K562 (cell line): ENCODE measurements around the gene CRAMP1. TPM values are rescaled to one million over a fixed set of nuclear protein-coding genes. Genes with fewer than 3 reads are reported as not detected.

Experiments
- ARID1B ChIP-seq: fragments of 450-650 bp; IDR thresholded peaks from 2 replicates; pipeline ENCODE4 v1.6.1; 2016; ENCODE audit warnings: antibody characterized with exemption, mild to moderate bottlenecking, inconsistent platforms
- BACH1 ChIP-seq: fragments of 200-800 bp; sonication (Bioruptor generic); IDR thresholded peaks from 2 replicates; pipeline ENCODE4 v1.6.1; 2016; ENCODE audit warnings: missing genetic modification characterization, missing compliant biosample characterization
- DIDO1 ChIP-seq: fragments of 450-650 bp; IDR thresholded peaks from 2 replicates; pipeline ENCODE4 v1.6.1; 2016; ENCODE audit warnings: low read depth, missing biosample characterization, missing genetic modification characterization
- HDAC3 ChIP-seq: fragments of 450-650 bp; IDR thresholded peaks from 2 replicates; pipeline ENCODE4 v1.6.1; 2018; ENCODE audit warnings: borderline replicate concordance, mild to moderate bottlenecking, moderate library complexity; ENCODE audit not compliant: partially characterized antibody
- KDM4B ChIP-seq, 2 experiments: fragments of 450-650 bp in 1 of 2; sonication (generic) in 1 of 2; IDR thresholded peaks; 2 replicates each; pipeline ENCODE4 v1.6.1; 2016 to 2017; ENCODE audit warnings: borderline replicate concordance in 2 of 2, antibody characterized with exemption in 1 of 2, low read depth in 1 of 2, mild to moderate bottlenecking in 1 of 2
- KDM5B ChIP-seq: fragments of 200-600 bp; sonication (generic); IDR thresholded peaks from 2 replicates; pipeline ENCODE4 v1.6.1; 2012; ENCODE audit warnings: low read depth, mild to moderate bottlenecking, moderate library complexity, low read length, control low read depth, inconsistent platforms; ENCODE audit not compliant: insufficient replicate concordance
- MCM5 ChIP-seq: fragments of 450-650 bp; IDR thresholded peaks from 2 replicates; pipeline ENCODE4 v1.6.1; 2016; ENCODE audit warnings: low read depth
- NRF1 ChIP-seq, 2 experiments: fragments of 450-650 bp; IDR thresholded peaks in 1 of 2; conservative IDR thresholded peaks in 1 of 2; 2 replicates each; pipeline ENCODE4 v1.6.1; 2014; ENCODE audit warnings: mild to moderate bottlenecking in 2 of 2
- PHTF2 ChIP-seq: fragments of 250-450 bp; sonication (Bioruptor Pico); IDR thresholded peaks from 2 replicates; pipeline ENCODE4 v1.5.0; 2021; ENCODE audit warnings: mild to moderate bottlenecking
- POLR2AphosphoS5 ChIP-seq: IDR thresholded peaks from 2 replicates; pipeline ENCODE4 v1.6.1; 2011; ENCODE audit warnings: mild to moderate bottlenecking, low read depth, low read length, moderate library complexity; ENCODE audit not compliant: control insufficient read depth, insufficient read depth
- SIN3B ChIP-seq: fragments of 450-650 bp; IDR thresholded peaks from 2 replicates; pipeline ENCODE4 v1.6.1; 2017; ENCODE audit warnings: low read depth, mild to moderate bottlenecking, moderate library complexity
- SLC30A9 ChIP-seq: fragments of 250-450 bp; sonication (Bioruptor Pico); IDR thresholded peaks from 2 replicates; pipeline ENCODE4 v1.8.0; 2022; ENCODE audit warnings: mild to moderate bottlenecking, moderate library complexity
- STAT5A ChIP-seq: IDR thresholded peaks from 2 replicates; pipeline ENCODE4 v1.6.1; 2012; ENCODE audit warnings: low read length, inconsistent platforms, borderline replicate concordance
- ZNF23 ChIP-seq: fragments of 250-450 bp; sonication (Bioruptor Pico); IDR thresholded peaks from 2 replicates; pipeline ENCODE4 v1.4.0; 2020; ENCODE audit warnings: mild to moderate bottlenecking
- ZNF436 ChIP-seq: fragments of 250-450, 450-650 bp; sonication (Bioruptor Pico); formaldehyde crosslinking; IDR thresholded peaks from 2 replicates; pipeline ENCODE4 v1.7.0; 2020; ENCODE audit warnings: mild to moderate bottlenecking
- ZNF77 ChIP-seq: fragments of 250-450 bp; sonication (Bioruptor Pico); IDR thresholded peaks from 2 replicates; pipeline ENCODE4 v1.5.0; 2020
- polyA plus RNA-seq, 8 experiments: library from polyadenylated mRNA; depleted of rRNA in 4 of 8; stranded (reverse) in 5 of 8; unstranded in 3 of 8; fragments of >200 nt; fragmentation: Nextera tagmentation in 2 of 8; fragmentation: Illumina TruSeq in 1 of 8; extraction: Ambion mirVana in 2 of 8; extraction: Trizol in 1 of 8; gene quantifications; 2 replicates each; pipeline versions ENCODE4 v1.2.1 to v1.2.3, GENCODE V29; 2011 to 2014; ENCODE audit warnings: inconsistent platforms in 1 of 8, missing spikeins in 1 of 8
- total RNA-seq, 7 experiments: library from RNA; depleted of rRNA in 6 of 7; stranded (reverse); fragments of >200 nt in 6 of 7; fragmentation: Illumina TruSeq in 2 of 7; extraction: Trizol in 2 of 7; gene quantifications; 2 replicates each; pipeline versions ENCODE4 v1.2.1 to v1.2.3, GENCODE V29; 2011 to 2021; ENCODE audit warnings: low replicate concordance in 1 of 7
- TF ChIP-seq, protein P1 (sequence below), 2 experiments: IDR thresholded peaks; 2 replicates each; pipeline ENCODE4 v1.6.1; 2012; ENCODE audit warnings: improper control_type of control experiment in 2 of 2, low read depth in 2 of 2, low read length in 2 of 2, borderline replicate concordance in 1 of 2
- TF ChIP-seq, protein P2 (sequence below), 2 experiments: fragments of 450-650 bp in 1 of 2; sonication (generic) in 1 of 2; formaldehyde crosslinking; conservative IDR thresholded peaks; 2 replicates each; pipeline versions ENCODE4 v1.4.0 to v1.8.1; 2020 to 2022; ENCODE audit warnings: mild to moderate bottlenecking in 1 of 2, missing genetic modification reagents in 1 of 2
- TF ChIP-seq, protein P3 (sequence below): fragments of 450-650 bp; IDR thresholded peaks from 2 replicates; pipeline ENCODE4 v1.6.1; 2018; ENCODE audit warnings: mild to moderate bottlenecking, low read depth; ENCODE audit not compliant: partially characterized antibody
- TF ChIP-seq, protein P4 (sequence below): sonication (generic); formaldehyde crosslinking; IDR thresholded peaks from 2 replicates; pipeline ENCODE4 v1.9.0; 2022; ENCODE audit warnings: mild to moderate bottlenecking, missing genetic modification reagents
- TF ChIP-seq, protein P5 (sequence below): fragments of 450-650 bp; IDR thresholded peaks from 2 replicates; pipeline ENCODE4 v1.6.1; 2016

Gene CRAMP1
- total and polyA plus RNA-seq, 9 of the 15 experiments (the other 6 are each of a cell fraction or from before 2014, with no cell fraction given) = 0.52 to 20.8 (median 7.5) TPM

DNA sequence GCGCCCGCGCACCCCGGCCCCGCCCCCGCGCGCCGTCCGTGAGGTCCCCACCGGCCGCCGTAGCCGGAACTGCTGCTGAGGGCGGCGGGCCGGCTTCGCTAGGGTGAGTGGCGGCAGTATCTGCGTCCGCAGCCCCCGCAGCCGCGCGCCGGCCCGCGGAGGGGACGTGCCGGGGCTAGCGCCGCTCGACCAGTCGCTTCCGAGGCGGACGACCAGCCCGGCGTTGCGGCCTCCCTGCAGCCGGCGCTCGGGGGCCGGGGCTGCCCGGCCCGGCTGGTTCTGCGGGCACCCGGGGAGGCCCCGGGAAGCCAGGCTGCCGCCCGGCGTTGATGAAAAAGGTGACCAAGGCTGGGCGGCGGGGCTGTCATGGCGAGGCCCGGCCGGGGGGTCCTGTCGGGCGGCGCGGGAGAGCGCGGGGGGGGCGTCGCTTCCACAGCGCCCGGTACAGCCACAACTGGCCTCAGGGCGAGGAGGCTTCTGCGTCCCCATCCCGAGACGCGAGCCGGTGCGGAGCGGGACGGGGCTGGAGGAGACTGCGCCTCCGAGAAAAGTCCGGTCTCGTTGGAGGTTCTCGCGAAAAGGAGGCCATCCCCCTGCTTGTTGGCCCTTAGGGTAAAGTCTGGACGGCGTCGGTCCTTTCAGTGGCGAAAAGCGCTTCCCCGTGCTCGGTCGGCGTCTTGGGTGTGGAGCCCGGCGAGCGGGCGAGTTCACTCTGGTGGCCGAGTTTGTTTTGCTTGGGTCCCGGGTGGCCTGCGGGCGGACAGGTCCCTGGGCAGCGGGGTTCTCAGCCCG is at the start of gene CRAMP1 (continued):
- TF ChIP-seq, protein P1, sequence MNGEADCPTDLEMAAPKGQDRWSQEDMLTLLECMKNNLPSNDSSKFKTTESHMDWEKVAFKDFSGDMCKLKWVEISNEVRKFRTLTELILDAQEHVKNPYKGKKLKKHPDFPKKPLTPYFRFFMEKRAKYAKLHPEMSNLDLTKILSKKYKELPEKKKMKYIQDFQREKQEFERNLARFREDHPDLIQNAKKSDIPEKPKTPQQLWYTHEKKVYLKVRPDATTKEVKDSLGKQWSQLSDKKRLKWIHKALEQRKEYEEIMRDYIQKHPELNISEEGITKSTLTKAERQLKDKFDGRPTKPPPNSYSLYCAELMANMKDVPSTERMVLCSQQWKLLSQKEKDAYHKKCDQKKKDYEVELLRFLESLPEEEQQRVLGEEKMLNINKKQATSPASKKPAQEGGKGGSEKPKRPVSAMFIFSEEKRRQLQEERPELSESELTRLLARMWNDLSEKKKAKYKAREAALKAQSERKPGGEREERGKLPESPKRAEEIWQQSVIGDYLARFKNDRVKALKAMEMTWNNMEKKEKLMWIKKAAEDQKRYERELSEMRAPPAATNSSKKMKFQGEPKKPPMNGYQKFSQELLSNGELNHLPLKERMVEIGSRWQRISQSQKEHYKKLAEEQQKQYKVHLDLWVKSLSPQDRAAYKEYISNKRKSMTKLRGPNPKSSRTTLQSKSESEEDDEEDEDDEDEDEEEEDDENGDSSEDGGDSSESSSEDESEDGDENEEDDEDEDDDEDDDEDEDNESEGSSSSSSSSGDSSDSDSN (IDR thresholded peaks at IDR 0.05; ENCODE audit: borderline replicate concordance in 1 of 2, low read depth in 2 of 2, low read length in 2 of 2) = peak in 1 of 2 experiments; percentile 78; a peak in 3 of 4 replicates
- no peak for TF ChIP-seq HDAC3
- peak; percentile 49; the same call in 1 of the 2 replicates for TF ChIP-seq SLC30A9 (CRISPR knock-in tag)
- TF ChIP-seq MCM5 = no peak
- TF ChIP-seq, protein P2, sequence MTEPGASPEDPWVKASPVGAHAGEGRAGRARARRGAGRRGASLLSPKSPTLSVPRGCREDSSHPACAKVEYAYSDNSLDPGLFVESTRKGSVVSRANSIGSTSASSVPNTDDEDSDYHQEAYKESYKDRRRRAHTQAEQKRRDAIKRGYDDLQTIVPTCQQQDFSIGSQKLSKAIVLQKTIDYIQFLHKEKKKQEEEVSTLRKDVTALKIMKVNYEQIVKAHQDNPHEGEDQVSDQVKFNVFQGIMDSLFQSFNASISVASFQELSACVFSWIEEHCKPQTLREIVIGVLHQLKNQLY (CRISPR knock-in tag; conservative IDR thresholded peaks at IDR 0.05) = no peak
- no peak for TF ChIP-seq STAT5A
- peak; percentile 79; the same call in 1 of the 2 replicates for TF ChIP-seq SIN3B
- no peak for TF ChIP-seq PHTF2 (CRISPR knock-in tag)
- no peak for TF ChIP-seq BACH1
- TF ChIP-seq, protein P3, sequence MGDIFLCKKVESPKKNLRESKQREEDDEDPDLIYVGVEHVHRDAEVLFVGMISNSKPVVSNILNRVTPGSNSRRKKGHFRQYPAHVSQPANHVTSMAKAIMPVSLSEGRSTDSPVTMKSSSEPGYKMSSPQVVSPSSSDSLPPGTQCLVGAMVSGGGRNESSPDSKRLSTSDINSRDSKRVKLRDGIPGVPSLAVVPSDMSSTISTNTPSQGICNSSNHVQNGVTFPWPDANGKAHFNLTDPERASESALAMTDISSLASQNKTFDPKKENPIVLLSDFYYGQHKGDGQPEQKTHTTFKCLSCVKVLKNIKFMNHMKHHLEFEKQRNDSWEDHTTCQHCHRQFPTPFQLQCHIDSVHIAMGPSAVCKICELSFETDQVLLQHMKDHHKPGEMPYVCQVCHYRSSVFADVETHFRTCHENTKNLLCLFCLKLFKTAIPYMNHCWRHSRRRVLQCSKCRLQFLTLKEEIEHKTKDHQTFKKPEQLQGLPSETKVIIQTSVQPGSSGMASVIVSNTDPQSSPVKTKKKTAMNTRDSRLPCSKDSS = no peak
- TF ChIP-seq ZNF77 (CRISPR knock-in tag) = no peak
- TF ChIP-seq, protein P4, sequence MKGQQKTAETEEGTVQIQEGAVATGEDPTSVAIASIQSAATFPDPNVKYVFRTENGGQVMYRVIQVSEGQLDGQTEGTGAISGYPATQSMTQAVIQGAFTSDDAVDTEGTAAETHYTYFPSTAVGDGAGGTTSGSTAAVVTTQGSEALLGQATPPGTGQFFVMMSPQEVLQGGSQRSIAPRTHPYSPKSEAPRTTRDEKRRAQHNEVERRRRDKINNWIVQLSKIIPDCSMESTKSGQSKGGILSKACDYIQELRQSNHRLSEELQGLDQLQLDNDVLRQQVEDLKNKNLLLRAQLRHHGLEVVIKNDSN = no peak
- TF ChIP-seq DIDO1 (tag) = no peak
- no peak for TF ChIP-seq KDM4B (IDR thresholded peaks at IDR 0.05; ENCODE audit: borderline replicate concordance in 2 of 2, low read depth in 1 of 2)
- peak; percentile 55; the same call in 1 of the 2 replicates for TF ChIP-seq POLR2AphosphoS5
- no peak for TF ChIP-seq ZNF436
- no peak for TF ChIP-seq ZNF23 (CRISPR knock-in tag)
- TF ChIP-seq NRF1 (conservative IDR thresholded peaks at IDR 0.05 in 1 of 2, IDR thresholded peaks at IDR 0.05 in 1 of 2) = peak; percentile 4 to 11; a peak in 2 of 4 replicates
- peak; percentile 41 for TF ChIP-seq KDM5B
- TF ChIP-seq ARID1B = no peak
- TF ChIP-seq, protein P5, sequence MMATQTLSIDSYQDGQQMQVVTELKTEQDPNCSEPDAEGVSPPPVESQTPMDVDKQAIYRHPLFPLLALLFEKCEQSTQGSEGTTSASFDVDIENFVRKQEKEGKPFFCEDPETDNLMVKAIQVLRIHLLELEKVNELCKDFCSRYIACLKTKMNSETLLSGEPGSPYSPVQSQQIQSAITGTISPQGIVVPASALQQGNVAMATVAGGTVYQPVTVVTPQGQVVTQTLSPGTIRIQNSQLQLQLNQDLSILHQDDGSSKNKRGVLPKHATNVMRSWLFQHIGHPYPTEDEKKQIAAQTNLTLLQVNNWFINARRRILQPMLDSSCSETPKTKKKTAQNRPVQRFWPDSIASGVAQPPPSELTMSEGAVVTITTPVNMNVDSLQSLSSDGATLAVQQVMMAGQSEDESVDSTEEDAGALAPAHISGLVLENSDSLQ = no peak
